ENCODE measurements around the gene AMBRA1.

The AMBRA1 gene

GRCh38 chr11:46541593-46542371 is 52.0 kb downstream of the AMBRA1 start:
- DNase-seq (ENCODE audit: low spot score in 2 of 2), result no peak
- H3K36me3 Mint-ChIP-seq, result peaks cover 40% of the 10 kb centered on the region
- no peaks in the 10 kb centered on the region for H3K27me3 Mint-ChIP-seq
- no peaks in the 10 kb centered on the region for H3K9me3 Mint-ChIP-seq
- H3K27ac Mint-ChIP-seq, result no peak overlapping the region
- H3K4me3 Mint-ChIP-seq, result no peak overlapping the region
- ATAC-seq (ENCODE audit: low read depth), result no peak
- H3K4me1 Mint-ChIP-seq, result peaks cover 10% of the 10 kb centered on the region

- no peak for DNase-seq (ENCODE audit: low spot score in 2 of 2)
- no peaks in the 10 kb centered on the region for H3K27me3 Mint-ChIP-seq
- peaks cover 37% of the 10 kb centered on the region for H3K36me3 Mint-ChIP-seq
- ATAC-seq (ENCODE audit: low read depth), result no peak
- no peaks in the 10 kb centered on the region for H3K9me3 Mint-ChIP-seq
- no peak overlapping the region for H3K4me3 Mint-ChIP-seq
- H3K27ac Mint-ChIP-seq, result no peak overlapping the region
- peaks cover 12% of the 10 kb centered on the region for H3K4me1 Mint-ChIP-seq
These were observed 53.0 kb downstream of the AMBRA1 start for GRCh38 chr11:46540807-46541206.

- peaks cover 20% of the 10 kb centered on the region for H3K36me3 Mint-ChIP-seq
- peak; percentile 41 to 42 for DNase-seq (ENCODE audit: low spot score in 2 of 2)
- no peak overlapping the region for H3K4me3 Mint-ChIP-seq
- peak; percentile 84 for ATAC-seq (ENCODE audit: low read depth)
- peaks cover 16% of the 10 kb centered on the region for H3K4me1 Mint-ChIP-seq
- no peaks in the 10 kb centered on the region for H3K9me3 Mint-ChIP-seq
- no peak overlapping the region for H3K27ac Mint-ChIP-seq
- no peaks in the 10 kb centered on the region for H3K27me3 Mint-ChIP-seq
These were observed 56.1 kb downstream of the AMBRA1 start for GRCh38 chr11:46537537-46538295.

- DNase-seq (ENCODE audit: low spot score in 2 of 2), result no peak
- Mint-ChIP-seq H3K9me3 (no peaks in the 10 kb centered on the region), H3K27ac (no peak overlapping the region), H3K27me3 (no peaks in the 10 kb centered on the region), H3K36me3 (peaks cover 15% of the 10 kb centered on the region), H3K4me1 (peaks cover 16% of the 10 kb centered on the region), H3K4me3 (no peak overlapping the region)
- no peak for ATAC-seq (ENCODE audit: low read depth)
These were observed 56.7 kb downstream of the AMBRA1 start for GRCh38 chr11:46537121-46537520.

- no peak overlapping the region for H3K27ac Mint-ChIP-seq
- DNase-seq (ENCODE audit: low spot score in 2 of 2) (no peak), ATAC-seq (ENCODE audit: low read depth) (no peak)
- H3K4me3 Mint-ChIP-seq, result no peak overlapping the region
- H3K9me3 Mint-ChIP-seq, result no peaks in the 10 kb centered on the region
- no peaks in the 10 kb centered on the region for H3K27me3 Mint-ChIP-seq
- H3K36me3 Mint-ChIP-seq, result peaks cover 7% of the 10 kb centered on the region
- peaks cover 21% of the 10 kb centered on the region for H3K4me1 Mint-ChIP-seq
These were observed 58.1 kb downstream of the AMBRA1 start for GRCh38 chr11:46535688-46536087.

GRCh38 chr11:46534711-46535110 is 59.1 kb downstream of the AMBRA1 start:
- H3K4me3 Mint-ChIP-seq, result no peak overlapping the region
- H3K4me1 Mint-ChIP-seq, result peaks cover 27% of the 10 kb centered on the region
- no peak for ATAC-seq (ENCODE audit: low read depth)
- peaks cover 3% of the 10 kb centered on the region for H3K36me3 Mint-ChIP-seq
- no peaks in the 10 kb centered on the region for H3K27me3 Mint-ChIP-seq
- H3K9me3 Mint-ChIP-seq, result no peaks in the 10 kb centered on the region
- no peak for DNase-seq (ENCODE audit: low spot score in 2 of 2)
- H3K27ac Mint-ChIP-seq, result peak overlapping the region; percentile 22

GRCh38 chr11:46533396-46534100 is 60.3 kb downstream of the AMBRA1 start:
- Mint-ChIP-seq H3K4me1 (peaks cover 37% of the 10 kb centered on the region), H3K4me3 (no peak overlapping the region), H3K27me3 (no peaks in the 10 kb centered on the region), H3K9me3 (no peaks in the 10 kb centered on the region), H3K27ac (no peak overlapping the region), H3K36me3 (peaks cover 3% of the 10 kb centered on the region)
- DNase-seq (ENCODE audit: low spot score in 2 of 2) (no peak), ATAC-seq (ENCODE audit: low read depth) (no peak)

- peaks cover 27% of the 10 kb centered on the region for H3K4me1 Mint-ChIP-seq
- no peaks in the 10 kb centered on the region for H3K27me3 Mint-ChIP-seq
- no peak overlapping the region for H3K27ac Mint-ChIP-seq
These were observed 63.8 kb downstream of the AMBRA1 start for GRCh38 chr11:46529928-46530574.

GRCh38 chr11:46529095-46529905 is 64.5 kb downstream of the AMBRA1 start:
- ATAC-seq (ENCODE audit: low read depth) (peak; percentile 99), DNase-seq (ENCODE audit: low spot score in 2 of 2) (peak; percentile 65)
- Mint-ChIP-seq H3K36me3 (peaks cover 10% of the 10 kb centered on the region), H3K4me3 (no peak overlapping the region), H3K27ac (no peak overlapping the region), H3K4me1 (peaks cover 27% of the 10 kb centered on the region), H3K9me3 (no peaks in the 10 kb centered on the region), H3K27me3 (no peaks in the 10 kb centered on the region)

More at GRCh38 chr11:46529928-46530574, 63.8 kb downstream of the AMBRA1 start:
- DNase-seq (ENCODE audit: low spot score in 2 of 2) (no peak), ATAC-seq (ENCODE audit: low read depth) (no peak)
- H3K9me3 Mint-ChIP-seq, result no peaks in the 10 kb centered on the region
- peaks cover 10% of the 10 kb centered on the region for H3K36me3 Mint-ChIP-seq
- H3K4me3 Mint-ChIP-seq, result no peak overlapping the region

- Mint-ChIP-seq H3K4me1 (peaks cover 25% of the 10 kb centered on the region), H3K9me3 (no peaks in the 10 kb centered on the region), H3K36me3 (peaks cover 10% of the 10 kb centered on the region), H3K4me3 (no peak overlapping the region), H3K27ac (no peak overlapping the region), H3K27me3 (no peaks in the 10 kb centered on the region)
- ATAC-seq (ENCODE audit: low read depth) (no peak), DNase-seq (ENCODE audit: low spot score in 2 of 2) (no peak)
These were observed 65.3 kb downstream of the AMBRA1 start for GRCh38 chr11:46528445-46529094.

GRCh38 chr11:46527591-46528130 is 66.2 kb downstream of the AMBRA1 start:
- H3K36me3 Mint-ChIP-seq, result peaks cover 10% of the 10 kb centered on the region
- no peak for DNase-seq (ENCODE audit: low spot score in 2 of 2)

GRCh38 chr11:46526216-46527215 is 67.3 kb downstream of the AMBRA1 start:
- DNase-seq (ENCODE audit: low spot score in 2 of 2) (no peak), ATAC-seq (ENCODE audit: low read depth) (no peak)
- no peaks in the 10 kb centered on the region for H3K9me3 Mint-ChIP-seq
- H3K4me1 Mint-ChIP-seq, result peaks cover 33% of the 10 kb centered on the region
- H3K36me3 Mint-ChIP-seq, result peaks cover 10% of the 10 kb centered on the region
- no peak overlapping the region for H3K4me3 Mint-ChIP-seq
- no peak overlapping the region for H3K27ac Mint-ChIP-seq
- H3K27me3 Mint-ChIP-seq, result no peaks in the 10 kb centered on the region

More at GRCh38 chr11:46527591-46528130, 66.2 kb downstream of the AMBRA1 start:
- Mint-ChIP-seq H3K9me3 (no peaks in the 10 kb centered on the region), H3K4me3 (no peak overlapping the region), H3K27me3 (no peaks in the 10 kb centered on the region), H3K4me1 (peaks cover 30% of the 10 kb centered on the region), H3K27ac (no peak overlapping the region)
- no peak for ATAC-seq (ENCODE audit: low read depth)
